Esophagus muscularis mucosa (tissue), 4 donors: ENCODE measurements around the gene IFNGR2. TPM values are rescaled to one million over a fixed set of nuclear protein-coding genes. Genes with fewer than 3 reads are reported as not detected.
A peak's percentile ranks its signal among the peaks of the same experiment; 100 is the strongest.

ENCODE experiments used
- DNase-seq: peaks from one replicate; pipeline ENCODE4 v3.0.0-alpha.2; 2017; ENCODE audit errors: extremely low spot score
- H3K27ac ChIP-seq, 4 donors: fragments of 200-600 bp; sonication (generic); replicated peaks in 1 of 4; 1 replicate in 3 of 4; 2 replicates in 1 of 4; pipeline ENCODE4 v1.5.1; 2016 to 2019; ENCODE audit warnings: mild to moderate bottlenecking in 1 of 4
- H3K27me3 ChIP-seq, 4 donors: fragments of 200-600 bp; sonication (generic); one replicate each; pipeline versions ENCODE4 v1.5.1 to v1.6.0; 2016 to 2019
- H3K36me3 ChIP-seq, 4 donors: fragments of 200-600 bp; sonication (generic); one replicate each; pipeline ENCODE4 v1.5.1; 2016 to 2019
- H3K4me1 ChIP-seq, 4 donors: fragments of 200-600 bp; sonication (generic); one replicate each; pipeline ENCODE4 v1.5.1; 2016 to 2019
- H3K4me3 ChIP-seq, 4 donors: fragments of 200-600 bp; sonication (generic); 1 replicate in 2 of 4; 2 replicates in 2 of 4; pipeline ENCODE4 v1.5.1; 2016 to 2019; ENCODE audit warnings: mild to moderate bottlenecking in 4 of 4, moderate library complexity in 1 of 4
- H3K9me3 ChIP-seq, 4 donors: fragments of 200-600 bp; sonication (generic); 1 replicate in 3 of 4; 2 replicates in 1 of 4; pipeline ENCODE4 v1.5.1; 2016 to 2019
- CTCF ChIP-seq, 3 experiments: fragments of 200-600 bp in 2 of 3; fragments of 450-650 bp in 1 of 3; sonication (generic) in 2 of 3; IDR thresholded peaks; one replicate each; pipeline ENCODE4 v1.5.1; 2017 to 2019; ENCODE audit warnings: antibody characterized with exemption in 3 of 3, mild to moderate bottlenecking in 2 of 3, moderate library complexity in 1 of 3
- EP300 ChIP-seq: sonication (generic); formaldehyde crosslinking; IDR thresholded peaks from one replicate; pipeline ENCODE4 v1.6.1; 2017; ENCODE audit warnings: antibody characterized with exemption
- POLR2A ChIP-seq: fragments of 450-650 bp; IDR thresholded peaks from one replicate; pipeline ENCODE4 v1.6.1; 2017; ENCODE audit warnings: antibody characterized with exemption, moderate library complexity, mild to moderate bottlenecking, low read depth
- POLR2AphosphoS5 ChIP-seq, 2 donors: sonication (generic); formaldehyde crosslinking; IDR thresholded peaks; one replicate each; pipeline ENCODE4 v1.6.1; 2017; ENCODE audit warnings: antibody characterized with exemption in 2 of 2
- WGBS: methylation state at CpG from one replicate; pipeline ENCODE4 v1.1.5; 2018; 5-methylcytosine and 5-hydroxymethylcytosine counted together
- intact Hi-C: fragments of 100-400 bp; cut with DNase I; formaldehyde crosslinking; loops from one replicate; pipeline ENCODE4 v1.15.1; 2023
- total RNA-seq, 4 donors: library from RNA; depleted of rRNA; stranded (reverse); fragments of >200 nt; gene quantifications; one replicate each; pipeline versions ENCODE4 v1.1.0 to v1.2.1, GENCODE V29; 2016

Gene IFNGR2
- total RNA-seq, 4 donors from 2014 or later = 28.7 to 56.3 (median 39.3) TPM

GRCh38 chr21:33430858-33431257, 27.6 kb downstream of the IFNGR2 start:
- no peak for DNase-seq
- peaks cover 30 to 93% (median 90%) of the 10 kb centered on the region in 4 donors for H3K36me3 ChIP-seq
- WGBS = 100% methylated on average over 3 of the region's 3 CpGs
- no peak for TF ChIP-seq POLR2A
- no peak for TF ChIP-seq EP300
- no peak for TF ChIP-seq CTCF (IDR thresholded peaks at IDR 0.05)
- no peak for TF ChIP-seq POLR2AphosphoS5 (IDR thresholded peaks at IDR 0.05)
- no peaks in the 10 kb centered on the region for H3K27me3 ChIP-seq
- H3K4me3 ChIP-seq = no peak overlapping the region
- peaks cover 20 to 43% (median 38%) of the 10 kb centered on the region in 4 donors for H3K4me1 ChIP-seq
- H3K9me3 ChIP-seq = no peaks in the 10 kb centered on the region
- H3K27ac ChIP-seq = peak overlapping the region in 2 of 4 donors; percentile 1 to 68
- intact Hi-C loops = no loop called here

GRCh38 chr21:33432496-33432895, 29.3 kb downstream of the IFNGR2 start:
- Histone ChIP-seq H3K27ac (peak overlapping the region in 3 of 4 donors; percentile 64 to 83 (median 79)), H3K36me3 (peaks cover 37 to 93% (median 86%) of the 10 kb centered on the region in 4 donors), H3K4me3 (no peak overlapping the region), H3K9me3 (no peaks in the 10 kb centered on the region), H3K4me1 (peaks cover 20 to 43% (median 38%) of the 10 kb centered on the region in 4 donors), H3K27me3 (no peaks in the 10 kb centered on the region)
- no peak for TF ChIP-seq POLR2AphosphoS5 (IDR thresholded peaks at IDR 0.05)
- no peak for TF ChIP-seq EP300
- no peak for TF ChIP-seq CTCF (IDR thresholded peaks at IDR 0.05)
- no peak for TF ChIP-seq POLR2A
- DNase-seq = no peak
- intact Hi-C loops = no loop called here
- WGBS = 83% methylated on average over 6 of the region's 6 CpGs

- no peak overlapping the region for H3K4me3 ChIP-seq
- WGBS = 93% methylated on average over 8 of the region's 8 CpGs
- no peak for TF ChIP-seq CTCF (IDR thresholded peaks at IDR 0.05)
- TF ChIP-seq POLR2A = no peak
- no peak for TF ChIP-seq EP300
- no peak for TF ChIP-seq POLR2AphosphoS5 (IDR thresholded peaks at IDR 0.05)
- H3K4me1 ChIP-seq = peaks cover 20 to 43% (median 38%) of the 10 kb centered on the region in 4 donors
- H3K27ac ChIP-seq = peak overlapping the region; percentile 10 to 83 (median 72)
- intact Hi-C loops = no loop called here
- H3K9me3 ChIP-seq = no peaks in the 10 kb centered on the region
- peaks cover 42 to 95% (median 88%) of the 10 kb centered on the region in 4 donors for H3K36me3 ChIP-seq
- no peak for DNase-seq
- H3K27me3 ChIP-seq = no peaks in the 10 kb centered on the region
These were observed 29.8 kb downstream of the IFNGR2 start for GRCh38 chr21:33433001-33433400.

- Histone ChIP-seq H3K27ac (peak overlapping the region; percentile 10 to 83 (median 72)), H3K9me3 (no peaks in the 10 kb centered on the region), H3K4me3 (no peak overlapping the region), H3K36me3 (peaks cover 48 to 95% (median 88%) of the 10 kb centered on the region in 4 donors), H3K27me3 (no peaks in the 10 kb centered on the region), H3K4me1 (peaks cover 20 to 40% (median 36%) of the 10 kb centered on the region in 4 donors)
- 82% methylated on average over 8 of the region's 8 CpGs for WGBS
- TF ChIP-seq EP300 (no peak), POLR2A (no peak), POLR2AphosphoS5 (IDR thresholded peaks at IDR 0.05) (no peak), CTCF (IDR thresholded peaks at IDR 0.05) (no peak)
- intact Hi-C loops = no loop called here
- DNase-seq = no peak
These were observed 30.4 kb downstream of the IFNGR2 start for GRCh38 chr21:33433425-33434114.
